Activated CD8-positive, alpha-beta T cell treated with anti-CD3 and anti-CD28 coated beads, Interleukin-2, amount 10 ng/mL, durations not matched to agents 7 days and 5 days (primary cell): ENCODE data around the gene EPC1. TPM values are rescaled to one million over a fixed set of nuclear protein-coding genes. Genes with fewer than 3 reads are reported as not detected.
A peak's percentile ranks its signal among the peaks of the same experiment; 100 is the strongest.

Experiments used
- ATAC-seq: fragments of 150-1000 bp; cut with Tn5 transposase; one replicate; pipeline ENCODE4 v1.10.0; 2021; ENCODE audit warnings: moderate library complexity
- CTCF ChIA-PET: fragments of 350-600 bp; sonication (Branson Sonifier 250); formaldehyde crosslinking; loops from one replicate; lab custom pipeline; 2021; ENCODE audit warnings: antibody characterized with exemption; lab: Charles Lee
- POLR2A ChIA-PET: fragments of 350-600 bp; sonication (Branson Sonifier 250); formaldehyde crosslinking; loops from one replicate; lab custom pipeline; 2021; ENCODE audit warnings: antibody characterized with exemption; lab: Charles Lee
- DNase-seq: peaks from one replicate; pipeline ENCODE4 v3.0.0-alpha.2; 2020
- H3K27ac Mint-ChIP-seq: one replicate; pipeline ENCODE4 v1.8.0; 2021; ENCODE audit warnings: mild to moderate bottlenecking, mixed read lengths
- H3K27me3 Mint-ChIP-seq: one replicate; pipeline ENCODE4 v1.8.0; 2021; ENCODE audit warnings: low read depth, mixed read lengths
- H3K36me3 Mint-ChIP-seq: one replicate; pipeline ENCODE4 v1.8.0; 2021; ENCODE audit warnings: low read depth, mixed read lengths
- H3K4me1 Mint-ChIP-seq: one replicate; pipeline ENCODE4 v1.8.0; 2021; ENCODE audit warnings: low read depth, mixed read lengths
- H3K4me3 Mint-ChIP-seq: one replicate; pipeline ENCODE4 v1.8.0; 2021; ENCODE audit warnings: mild to moderate bottlenecking, mixed read lengths
- H3K9me3 Mint-ChIP-seq: one replicate; pipeline ENCODE4 v1.8.0; 2022; ENCODE audit warnings: mixed read lengths; ENCODE audit not compliant: insufficient read depth
- total RNA-seq, 2 experiments: library from RNA; stranded (reverse); gene quantifications; one replicate each; pipeline ENCODE4 v1.2.3, GENCODE V29; 2021

EPC1 gene
- total RNA-seq, 2 experiments from 2014 or later, result 40.9 to 43.5 TPM

GRCh38 chr10:32378363-32379317 is 31.7 kb upstream of the EPC1 start:
- ChIA-PET CTCF (interaction anchor here (0.9 to 2.6 kb wide), 11 partner anchors 9 to 179 kb away, joined by 3 to 22 read pairs (median 4); partner anchors contain the start of gene CCDC7), POLR2A (interaction anchor here (0.6 to 3.4 kb wide), 11 partner anchors 19 to 1627 kb away, joined by 3 to 37 read pairs (median 5); partner anchors contain the start of gene CCDC7)
- no peaks in the 10 kb centered on the region for H3K9me3 Mint-ChIP-seq
- H3K27me3 Mint-ChIP-seq, result no peaks in the 10 kb centered on the region
- no peak overlapping the region for H3K27ac Mint-ChIP-seq
- peak; percentile 99 for ATAC-seq
- peaks cover 6% of the 10 kb centered on the region for H3K36me3 Mint-ChIP-seq
- no peak overlapping the region for H3K4me3 Mint-ChIP-seq
- peaks cover 18% of the 10 kb centered on the region for H3K4me1 Mint-ChIP-seq
- peak; percentile 96 for DNase-seq

- DNase-seq (peak; percentile 59), ATAC-seq (peak; percentile 28)
- Mint-ChIP-seq H3K36me3 (peaks cover 12% of the 10 kb centered on the region), H3K27me3 (no peaks in the 10 kb centered on the region), H3K4me3 (no peak overlapping the region), H3K4me1 (peaks cover 18% of the 10 kb centered on the region), H3K9me3 (no peaks in the 10 kb centered on the region), H3K27ac (no peak overlapping the region)
- ChIA-PET CTCF (interaction anchor here (0.8 to 2.6 kb wide), 12 partner anchors 10 to 178 kb away, joined by 3 to 22 read pairs (median 4); partner anchors contain the start of gene CCDC7), POLR2A (interaction anchor here (0.6 to 3.4 kb wide), 8 partner anchors 23 to 604 kb away, joined by 3 to 37 read pairs (median 6); partner anchors contain the start of gene CCDC7)
Measured at GRCh38 chr10:32377458-32378259, 30.7 kb upstream of the EPC1 start.

GRCh38 chr10:32376771-32377170 is 29.8 kb upstream of the EPC1 start:
- H3K27ac Mint-ChIP-seq, result peak overlapping the region; percentile 88
- no peaks in the 10 kb centered on the region for H3K27me3 Mint-ChIP-seq

GRCh38 chr10:32376097-32376496 is 29.1 kb upstream of the EPC1 start:
- peak overlapping the region; percentile 5 for H3K27ac Mint-ChIP-seq
- no peaks in the 10 kb centered on the region for H3K27me3 Mint-ChIP-seq
- H3K9me3 Mint-ChIP-seq, result no peaks in the 10 kb centered on the region
- peaks cover 17% of the 10 kb centered on the region for H3K36me3 Mint-ChIP-seq
- no peak overlapping the region for H3K4me3 Mint-ChIP-seq
- H3K4me1 Mint-ChIP-seq, result peaks cover 19% of the 10 kb centered on the region
- no peak for DNase-seq
- CTCF ChIA-PET, result interaction anchor here (0.9 to 2.1 kb wide), 4 partner anchors 9 to 120 kb away, joined by 3 to 9 read pairs (median 6); no protein-coding TSS in a partner anchor
- ATAC-seq, result no peak
- POLR2A ChIA-PET, result interaction anchor here (0.7 to 1.2 kb wide), 5 partner anchors 19 to 70 kb away, joined by 3 to 6 read pairs (median 3); partner anchors contain the start of gene CCDC7

More at GRCh38 chr10:32376771-32377170, 29.8 kb upstream of the EPC1 start:
- H3K4me1 Mint-ChIP-seq, result peaks cover 23% of the 10 kb centered on the region
- ChIA-PET CTCF (interaction anchor here (0.8 to 2.1 kb wide), 3 partner anchors 11 to 43 kb away, joined by 3 to 9 read pairs (median 3); no protein-coding TSS in a partner anchor), POLR2A (interaction anchor here (1.2 kb wide), 1 partner anchor 20 kb away, joined by 6 read pairs; no protein-coding TSS in a partner anchor)
- no peaks in the 10 kb centered on the region for H3K9me3 Mint-ChIP-seq
- peaks cover 17% of the 10 kb centered on the region for H3K36me3 Mint-ChIP-seq
- H3K4me3 Mint-ChIP-seq, result no peak overlapping the region
- DNase-seq (no peak), ATAC-seq (no peak)

- peaks cover 18% of the 10 kb centered on the region for H3K36me3 Mint-ChIP-seq
- H3K9me3 Mint-ChIP-seq, result no peaks in the 10 kb centered on the region
- H3K4me3 Mint-ChIP-seq, result no peak overlapping the region
- DNase-seq, result no peak
- H3K4me1 Mint-ChIP-seq, result peaks cover 20% of the 10 kb centered on the region
- H3K27ac Mint-ChIP-seq, result no peak overlapping the region
- no peaks in the 10 kb centered on the region for H3K27me3 Mint-ChIP-seq
- ChIA-PET POLR2A (interaction anchor here (0.7 to 1.2 kb wide), 5 partner anchors 19 to 70 kb away, joined by 3 to 6 read pairs (median 3); partner anchors contain the start of gene CCDC7), CTCF (interaction anchor here (0.6 to 2.1 kb wide), 7 partner anchors 8 to 119 kb away, joined by 3 to 9 read pairs (median 4); partner anchors contain the start of gene CCDC7)
- ATAC-seq, result no peak
Measured at GRCh38 chr10:32375631-32376030, 28.7 kb upstream of the EPC1 start.

GRCh38 chr10:32374605-32375004 is 27.6 kb upstream of the EPC1 start:
- no peak for DNase-seq
- Mint-ChIP-seq H3K36me3 (peaks cover 18% of the 10 kb centered on the region), H3K4me3 (no peak overlapping the region), H3K27ac (no peak overlapping the region), H3K9me3 (no peaks in the 10 kb centered on the region), H3K4me1 (peaks cover 20% of the 10 kb centered on the region), H3K27me3 (no peaks in the 10 kb centered on the region)
- ChIA-PET CTCF (interaction anchor here (2.2 kb wide), 1 partner anchor 119 kb away, joined by 6 read pairs; no protein-coding TSS in a partner anchor), POLR2A (interaction anchor here (2.0 kb wide), 1 partner anchor 71 kb away, joined by 6 read pairs; the partner anchor contains the start of gene CCDC7)
- ATAC-seq, result no peak

- H3K27ac Mint-ChIP-seq, result no peak overlapping the region
- ATAC-seq (no peak), DNase-seq (no peak)
- H3K36me3 Mint-ChIP-seq, result peaks cover 18% of the 10 kb centered on the region
- no peaks in the 10 kb centered on the region for H3K9me3 Mint-ChIP-seq
- ChIA-PET POLR2A (interaction anchor here (0.9 to 2.0 kb wide), 3 partner anchors 26 to 72 kb away, joined by 3 to 6 read pairs (median 3); partner anchors contain the start of gene CCDC7), CTCF (interaction anchor here (1.2 to 2.2 kb wide), 4 partner anchors 12 to 635 kb away, joined by 3 to 6 read pairs (median 4); no protein-coding TSS in a partner anchor)
- peaks cover 20% of the 10 kb centered on the region for H3K4me1 Mint-ChIP-seq
- no peaks in the 10 kb centered on the region for H3K27me3 Mint-ChIP-seq
- H3K4me3 Mint-ChIP-seq, result no peak overlapping the region
Measured at GRCh38 chr10:32373496-32373895, 26.5 kb upstream of the EPC1 start.

- POLR2A ChIA-PET, result interaction anchor here (0.9 to 2.0 kb wide), 2 partner anchors 27 to 73 kb away, joined by 3 to 6 read pairs; partner anchors contain the start of gene CCDC7
- Mint-ChIP-seq H3K36me3 (peaks cover 18% of the 10 kb centered on the region), H3K9me3 (no peaks in the 10 kb centered on the region), H3K4me1 (peaks cover 22% of the 10 kb centered on the region), H3K27me3 (no peaks in the 10 kb centered on the region), H3K4me3 (no peak overlapping the region), H3K27ac (no peak overlapping the region)
- ATAC-seq (no peak), DNase-seq (no peak)
- CTCF ChIA-PET, result interaction anchor here (1.2 to 2.2 kb wide), 5 partner anchors 9 to 636 kb away, joined by 3 to 6 read pairs (median 5); no protein-coding TSS in a partner anchor
Measured at GRCh38 chr10:32373031-32373430, 26.1 kb upstream of the EPC1 start.

- H3K27ac Mint-ChIP-seq, result no peak overlapping the region
- ChIA-PET CTCF (interaction anchor here (1.2 to 2.2 kb wide), 7 partner anchors 9 to 637 kb away, joined by 3 to 7 read pairs (median 5); partner anchors contain the start of gene CCDC7), POLR2A (interaction anchor here (0.9 to 2.0 kb wide), 2 partner anchors 26 to 73 kb away, joined by 3 to 6 read pairs; partner anchors contain the start of gene CCDC7)
- peaks cover 20% of the 10 kb centered on the region for H3K36me3 Mint-ChIP-seq
- DNase-seq (no peak), ATAC-seq (no peak)
- peaks cover 26% of the 10 kb centered on the region for H3K4me1 Mint-ChIP-seq
- H3K27me3 Mint-ChIP-seq, result no peaks in the 10 kb centered on the region
- H3K4me3 Mint-ChIP-seq, result no peak overlapping the region
- H3K9me3 Mint-ChIP-seq, result no peaks in the 10 kb centered on the region
Measured at GRCh38 chr10:32372000-32372875, 25.3 kb upstream of the EPC1 start.

- Mint-ChIP-seq H3K36me3 (peaks cover 20% of the 10 kb centered on the region), H3K27ac (no peak overlapping the region)
Measured at GRCh38 chr10:32371101-32371500, 24.1 kb upstream of the EPC1 start.

More at GRCh38 chr10:32371101-32371500, 24.1 kb upstream of the EPC1 start:
- Mint-ChIP-seq H3K27me3 (no peaks in the 10 kb centered on the region), H3K9me3 (no peaks in the 10 kb centered on the region), H3K4me1 (peaks cover 30% of the 10 kb centered on the region), H3K4me3 (no peak overlapping the region)
- no peak for DNase-seq
- POLR2A ChIA-PET, result no interaction called here
- CTCF ChIA-PET, result interaction anchor here (0.9 to 5.9 kb wide), 7 partner anchors 10 to 181 kb away, joined by 3 to 47 read pairs (median 3); partner anchors contain the start of gene CCDC7
- ATAC-seq, result no peak
